ENCODE results near the gene RAP1GAP2. TPM values are rescaled to one million over a fixed set of nuclear protein-coding genes. Genes with fewer than 3 reads are reported as not detected.
A peak's percentile ranks its signal among the peaks of the same experiment; 100 is the strongest.
"Not testable (repeated sequence)": the region's sequence is repeated elsewhere in the genome, so short reads cannot be mapped to it uniquely, and the experiment has no call there.

RAP1GAP2 gene
- polyA plus RNA-seq, 4 donors: 4.9 to 24.6 (median 8.4) TPM

DNA sequence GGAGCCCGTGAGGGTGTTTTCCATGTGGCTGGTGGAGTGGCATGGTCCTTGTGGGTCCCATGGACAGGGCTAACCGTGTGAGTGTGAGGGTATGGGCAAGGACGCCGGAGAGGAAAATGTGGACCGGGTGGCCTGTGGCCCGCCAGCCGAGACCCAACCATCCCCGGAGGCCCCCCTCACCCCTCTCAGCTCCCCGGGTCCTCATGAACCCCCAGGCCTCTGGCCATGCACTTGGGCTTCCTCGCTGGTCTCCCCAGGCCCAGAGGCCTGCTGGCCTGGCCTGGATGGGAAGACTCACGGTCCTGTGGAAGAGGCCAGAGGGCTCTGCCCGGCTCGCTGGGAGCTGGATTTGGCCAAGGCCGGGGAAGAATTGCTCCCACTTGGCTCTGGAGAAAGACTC is 13.1 kb downstream of the RAP1GAP2 start:
- Histone ChIP-seq H3K4me1 (ENCODE audit: control insufficient read depth in 3 of 3, insufficient read depth in 2 of 3, low read depth in 1 of 3, low read length in 2 of 3) (peaks cover 0 to 7% (median 0%) of the 10 kb centered on the region in 3 donors), H3K4me3 (ENCODE audit: low read depth in 1 of 3, low read length in 3 of 3) (no peak overlapping the region), H3K27ac (ENCODE audit: low read depth in 1 of 3, low read length in 2 of 3) (no peak overlapping the region), H3K9me3 (ENCODE audit: control insufficient read depth in 2 of 2, insufficient read depth in 1 of 2, low read depth in 1 of 2, low read length in 1 of 2) (no peaks in the 10 kb centered on the region), H3K27me3 (ENCODE audit: control insufficient read depth in 3 of 3, insufficient read depth in 3 of 3, low read length in 3 of 3) (no peaks in the 10 kb centered on the region), H3K36me3 (ENCODE audit: control insufficient read depth in 3 of 3, insufficient read depth in 2 of 3, low read depth in 1 of 3, low read length in 3 of 3) (peaks cover 0 to 3% (median 0%) of the 10 kb centered on the region in 3 donors)
- 90 to 93% (median 92%) methylated on average over 11 to 14 of the region's 14 CpGs for WGBS, 3 donors
- no peak for DNase-seq
- no peak for FAIRE-seq

DNA sequence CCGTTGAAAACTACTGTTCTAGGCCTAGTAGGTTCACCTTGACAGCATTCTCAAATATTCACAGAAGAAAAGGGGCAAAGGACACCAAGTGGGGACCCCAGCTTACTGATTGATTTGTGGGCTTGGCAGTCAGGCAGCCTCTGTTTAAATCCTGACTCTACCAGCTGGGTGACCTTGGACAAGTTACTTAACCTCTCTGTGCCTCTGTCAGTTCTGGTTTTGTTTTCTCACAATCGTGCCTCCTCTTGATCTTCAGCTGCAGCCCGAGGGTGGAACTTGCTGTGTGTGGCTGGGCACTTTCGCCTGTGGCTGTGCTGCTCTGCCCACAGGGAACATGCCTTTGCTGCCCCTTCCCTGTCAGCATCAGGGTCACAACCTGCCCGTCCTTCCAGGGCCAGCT is 17.8 kb downstream of the RAP1GAP2 start:
- H3K27ac ChIP-seq (ENCODE audit: low read depth in 1 of 3, low read length in 2 of 3): no peak overlapping the region
- no peak for FAIRE-seq
- WGBS, 3 donors: 58 to 66% (median 60%) methylated on average over 5 of the region's 5 CpGs

DNA sequence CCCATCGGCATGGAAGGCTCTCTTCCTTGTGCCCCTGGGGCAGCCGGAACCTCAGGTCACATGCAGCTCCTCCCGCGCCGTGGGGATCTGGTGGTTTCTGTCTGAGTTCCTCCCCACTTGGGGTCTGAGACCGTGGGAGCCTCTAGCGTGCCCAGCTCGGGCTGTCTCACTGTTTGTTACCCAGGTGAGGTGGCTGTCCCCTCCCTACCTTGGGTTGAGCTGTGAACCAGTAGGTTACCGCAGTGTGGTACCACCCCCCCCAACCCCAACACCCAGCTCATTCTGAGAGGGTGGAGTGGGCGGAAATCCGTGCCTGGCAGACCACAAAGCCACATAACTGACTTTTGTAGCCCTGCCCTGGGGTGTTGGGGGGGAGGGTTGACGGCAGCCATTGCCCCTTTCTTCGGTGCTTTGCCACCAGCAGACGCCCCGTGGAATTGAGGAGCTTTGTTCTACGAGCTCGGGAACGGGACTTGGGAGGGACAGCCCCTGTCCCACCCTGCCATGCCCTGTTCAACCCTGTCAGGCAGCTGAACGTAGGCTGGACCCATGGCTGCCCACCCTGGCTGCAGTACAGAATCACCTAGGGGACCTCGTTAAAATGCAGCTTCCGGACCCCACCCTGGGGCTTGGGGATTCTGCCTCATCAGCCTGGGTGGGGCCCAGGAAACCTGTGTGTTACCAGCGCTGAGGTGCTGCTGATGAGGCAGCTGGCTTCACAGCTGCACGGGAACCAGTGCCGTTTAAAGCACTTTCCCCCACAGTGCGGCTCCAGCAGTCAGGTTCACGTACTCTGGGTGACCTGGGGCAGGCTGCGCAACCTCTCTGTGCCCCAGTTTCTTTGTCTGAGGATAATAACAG is 18.5 kb downstream of the RAP1GAP2 start:
- Histone ChIP-seq H3K36me3 (ENCODE audit: control insufficient read depth in 3 of 3, insufficient read depth in 2 of 3, low read depth in 1 of 3, low read length in 3 of 3) (no peaks in the 10 kb centered on the region), H3K4me3 (ENCODE audit: low read depth in 1 of 3, low read length in 3 of 3) (no peak overlapping the region), H3K27ac (ENCODE audit: low read depth in 1 of 3, low read length in 2 of 3) (no peak overlapping the region), H3K9me3 (ENCODE audit: control insufficient read depth in 2 of 2, insufficient read depth in 1 of 2, low read depth in 1 of 2, low read length in 1 of 2) (no peaks in the 10 kb centered on the region), H3K4me1 (ENCODE audit: control insufficient read depth in 3 of 3, insufficient read depth in 2 of 3, low read depth in 1 of 3, low read length in 2 of 3) (peaks cover 0 to 5% (median 0%) of the 10 kb centered on the region in 3 donors), H3K27me3 (ENCODE audit: control insufficient read depth in 3 of 3, insufficient read depth in 3 of 3, low read length in 3 of 3) (no peaks in the 10 kb centered on the region)
- FAIRE-seq (no peak), DNase-seq (peak in 1 of 2 donors; percentile 22)
- WGBS, 3 donors: 54 to 68% (median 56%) methylated on average over 27 of the region's 27 CpGs

More for the DNA sequence above, 17.8 kb downstream of the RAP1GAP2 start:
- Histone ChIP-seq H3K4me1 (ENCODE audit: control insufficient read depth in 3 of 3, insufficient read depth in 2 of 3, low read depth in 1 of 3, low read length in 2 of 3) (peaks cover 0 to 5% (median 0%) of the 10 kb centered on the region in 3 donors), H3K4me3 (ENCODE audit: low read depth in 1 of 3, low read length in 3 of 3) (no peak overlapping the region), H3K27me3 (ENCODE audit: control insufficient read depth in 3 of 3, insufficient read depth in 3 of 3, low read length in 3 of 3) (no peaks in the 10 kb centered on the region), H3K36me3 (ENCODE audit: control insufficient read depth in 3 of 3, insufficient read depth in 2 of 3, low read depth in 1 of 3, low read length in 3 of 3) (no peaks in the 10 kb centered on the region), H3K9me3 (ENCODE audit: control insufficient read depth in 2 of 2, insufficient read depth in 1 of 2, low read depth in 1 of 2, low read length in 1 of 2) (no peaks in the 10 kb centered on the region)
- no peak for DNase-seq

DNA sequence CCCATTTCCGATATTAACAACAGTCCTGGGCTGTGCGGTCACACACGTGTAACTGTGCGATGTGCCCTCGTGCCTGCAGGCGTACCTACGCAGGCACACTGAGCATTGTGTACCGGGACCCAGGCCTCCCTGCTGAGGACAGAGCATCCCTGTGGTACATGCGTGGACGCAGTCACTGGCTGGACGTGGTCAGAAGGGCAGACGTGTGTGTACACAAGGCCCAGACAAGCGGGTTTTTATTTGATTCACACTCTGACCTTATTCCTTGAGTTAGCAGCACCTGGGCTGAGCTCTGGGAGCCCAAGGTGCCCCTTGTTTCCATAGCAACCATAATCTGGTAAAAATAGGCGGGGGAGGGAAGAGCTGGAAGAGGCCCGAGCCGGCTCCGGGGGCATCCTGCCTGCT is 19.5 kb downstream of the RAP1GAP2 start:
- H3K27ac ChIP-seq (ENCODE audit: low read depth in 1 of 3, low read length in 2 of 3): no peak overlapping the region
- no peaks in the 10 kb centered on the region for H3K36me3 ChIP-seq (ENCODE audit: control insufficient read depth in 3 of 3, insufficient read depth in 2 of 3, low read depth in 1 of 3, low read length in 3 of 3)
- WGBS, 3 donors: 47 to 55% (median 52%) methylated on average over 17 of the region's 17 CpGs
- DNase-seq (peak in 1 of 2 donors; percentile 60), FAIRE-seq (no peak)
- peaks cover 0 to 5% (median 0%) of the 10 kb centered on the region in 3 donors for H3K4me1 ChIP-seq (ENCODE audit: control insufficient read depth in 3 of 3, insufficient read depth in 2 of 3, low read depth in 1 of 3, low read length in 2 of 3)
- H3K4me3 ChIP-seq (ENCODE audit: low read depth in 1 of 3, low read length in 3 of 3): no peak overlapping the region
- no peaks in the 10 kb centered on the region for H3K9me3 ChIP-seq (ENCODE audit: control insufficient read depth in 2 of 2, insufficient read depth in 1 of 2, low read depth in 1 of 2, low read length in 1 of 2)
- no peaks in the 10 kb centered on the region for H3K27me3 ChIP-seq (ENCODE audit: control insufficient read depth in 3 of 3, insufficient read depth in 3 of 3, low read length in 3 of 3)

DNA sequence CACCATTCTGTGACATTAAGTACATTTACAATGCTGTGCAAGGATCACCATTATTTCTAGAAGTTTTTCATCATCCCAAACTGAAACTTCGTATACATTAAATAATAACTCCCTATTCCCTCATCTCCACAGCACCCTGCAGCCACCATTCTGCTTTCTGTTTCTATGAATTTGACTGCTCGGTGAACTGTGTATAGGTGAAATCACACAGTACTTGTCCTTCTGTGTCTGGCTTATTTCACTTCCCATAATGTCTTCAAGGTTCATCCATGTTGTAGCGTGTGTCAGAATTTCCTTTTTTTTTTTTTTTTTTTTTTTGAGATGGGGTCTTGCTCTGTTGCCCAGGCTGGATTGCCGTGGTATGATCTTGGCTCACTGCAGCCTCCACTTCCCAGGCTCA is 20.4 kb downstream of the RAP1GAP2 start:
- Histone ChIP-seq H3K27ac (ENCODE audit: low read depth in 1 of 3, low read length in 2 of 3) (no peak overlapping the region), H3K4me1 (ENCODE audit: control insufficient read depth in 3 of 3, insufficient read depth in 2 of 3, low read depth in 1 of 3, low read length in 2 of 3) (peaks cover 0 to 5% (median 0%) of the 10 kb centered on the region in 3 donors), H3K36me3 (ENCODE audit: control insufficient read depth in 3 of 3, insufficient read depth in 2 of 3, low read depth in 1 of 3, low read length in 3 of 3) (no peaks in the 10 kb centered on the region), H3K9me3 (ENCODE audit: control insufficient read depth in 2 of 2, insufficient read depth in 1 of 2, low read depth in 1 of 2, low read length in 1 of 2) (no peaks in the 10 kb centered on the region), H3K27me3 (ENCODE audit: control insufficient read depth in 3 of 3, insufficient read depth in 3 of 3, low read length in 3 of 3) (no peaks in the 10 kb centered on the region), H3K4me3 (ENCODE audit: low read depth in 1 of 3, low read length in 3 of 3) (no peak overlapping the region)
- FAIRE-seq (no peak), DNase-seq (no peak)
- 91% methylated on average over 3 of the region's 4 CpGs; no CpG with 5 or more reads in 2 of the 3 donors for WGBS, 3 donors

DNA sequence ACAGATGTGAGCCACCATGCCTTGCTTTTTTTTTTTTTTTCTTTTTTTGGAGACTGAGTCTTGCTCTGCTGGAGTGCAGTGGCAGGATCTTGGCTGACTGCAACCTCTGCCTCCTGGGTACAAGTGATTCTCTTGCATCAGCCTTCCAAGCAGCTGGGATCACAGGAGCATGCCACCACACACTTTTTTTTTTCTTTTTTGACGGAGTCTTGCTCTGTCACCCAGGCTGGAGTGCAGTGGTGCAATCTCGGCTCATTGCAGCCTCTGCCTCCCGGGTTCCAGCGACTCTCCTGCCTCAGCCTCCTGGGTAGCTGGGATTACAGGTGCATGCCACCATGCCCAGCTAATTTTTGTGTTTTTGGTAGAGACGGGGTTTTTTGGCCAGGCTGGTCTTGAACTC is 23.1 kb downstream of the RAP1GAP2 start:
- not testable (repeated sequence) for H3K9me3 ChIP-seq (ENCODE audit: control insufficient read depth in 2 of 2, insufficient read depth in 1 of 2, low read depth in 1 of 2, low read length in 1 of 2); H3K27me3 ChIP-seq (ENCODE audit: control insufficient read depth in 3 of 3, insufficient read depth in 3 of 3, low read length in 3 of 3); DNase-seq; FAIRE-seq; H3K4me1 ChIP-seq (ENCODE audit: control insufficient read depth in 3 of 3, insufficient read depth in 2 of 3, low read depth in 1 of 3, low read length in 2 of 3); H3K36me3 ChIP-seq (ENCODE audit: control insufficient read depth in 3 of 3, insufficient read depth in 2 of 3, low read depth in 1 of 3, low read length in 3 of 3); H3K4me3 ChIP-seq (ENCODE audit: low read depth in 1 of 3, low read length in 3 of 3); H3K27ac ChIP-seq (ENCODE audit: low read depth in 1 of 3, low read length in 2 of 3)
- WGBS, 3 donors: 91 to 96% (median 95%) methylated on average over 5 of the region's 5 CpGs

DNA sequence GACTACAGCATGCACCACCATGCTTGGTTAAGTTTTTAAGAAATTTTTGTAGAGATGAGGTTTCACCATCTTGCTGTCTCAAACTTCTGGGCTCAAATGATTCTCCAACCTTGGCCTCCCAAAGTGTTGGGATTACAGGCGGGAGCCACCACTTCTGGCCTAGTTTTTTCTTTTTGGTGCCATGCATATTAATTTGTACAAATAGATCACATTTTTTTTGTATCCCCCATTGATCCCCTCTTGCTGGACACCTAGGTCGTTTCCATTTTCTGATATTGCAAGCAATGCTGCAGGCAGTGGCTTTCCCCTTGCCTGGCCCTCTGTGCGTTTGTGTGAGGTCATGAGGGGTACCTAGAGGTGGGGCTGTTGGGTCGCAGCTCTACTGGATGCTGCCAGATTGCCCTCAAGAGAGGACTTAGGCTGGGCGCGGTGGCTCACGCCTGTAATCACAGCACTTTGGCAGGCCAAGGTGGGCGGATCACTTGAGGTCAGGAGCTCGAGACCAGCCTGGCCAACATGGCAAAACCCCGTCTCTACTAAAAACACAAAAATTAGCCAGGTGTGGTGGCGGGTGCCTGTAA is 23.8 kb downstream of the RAP1GAP2 start:
- Histone ChIP-seq H3K9me3 (ENCODE audit: control insufficient read depth in 2 of 2, insufficient read depth in 1 of 2, low read depth in 1 of 2, low read length in 1 of 2) (no peaks in the 10 kb centered on the region), H3K36me3 (ENCODE audit: control insufficient read depth in 3 of 3, insufficient read depth in 2 of 3, low read depth in 1 of 3, low read length in 3 of 3) (no peaks in the 10 kb centered on the region), H3K4me1 (ENCODE audit: control insufficient read depth in 3 of 3, insufficient read depth in 2 of 3, low read depth in 1 of 3, low read length in 2 of 3) (peaks cover 0 to 5% (median 0%) of the 10 kb centered on the region in 3 donors), H3K27ac (ENCODE audit: low read depth in 1 of 3, low read length in 2 of 3) (no peak overlapping the region), H3K27me3 (ENCODE audit: control insufficient read depth in 3 of 3, insufficient read depth in 3 of 3, low read length in 3 of 3) (no peaks in the 10 kb centered on the region), H3K4me3 (ENCODE audit: low read depth in 1 of 3, low read length in 3 of 3) (no peak overlapping the region)
- DNase-seq (no peak), FAIRE-seq (no peak)
- WGBS, 3 donors: 51 to 76% (median 62%) methylated on average over 11 of the region's 11 CpGs

DNA sequence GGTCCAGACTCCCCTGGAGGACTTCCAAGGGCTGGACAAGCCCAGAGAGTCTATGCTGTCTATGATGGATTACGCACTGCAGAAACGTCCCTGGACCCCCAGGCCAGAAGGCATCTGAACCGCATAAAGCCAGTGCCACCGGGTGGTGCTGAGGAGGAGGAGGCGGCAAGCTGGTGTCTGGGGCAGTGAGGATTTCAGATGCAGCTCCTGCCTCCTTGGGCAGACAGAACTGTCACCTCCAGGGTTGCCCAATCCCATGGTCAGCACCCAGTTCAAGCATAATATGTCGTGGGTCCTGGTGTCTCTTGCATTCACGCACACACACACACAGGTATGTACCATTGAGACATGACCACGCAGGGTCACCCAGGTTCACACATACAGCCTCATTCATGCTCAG is 25.6 kb downstream of the RAP1GAP2 start:
- H3K4me1 ChIP-seq (ENCODE audit: control insufficient read depth in 3 of 3, insufficient read depth in 2 of 3, low read depth in 1 of 3, low read length in 2 of 3): no peaks in the 10 kb centered on the region
- DNase-seq (no peak), FAIRE-seq (no peak)
- no peaks in the 10 kb centered on the region for H3K27me3 ChIP-seq (ENCODE audit: control insufficient read depth in 3 of 3, insufficient read depth in 3 of 3, low read length in 3 of 3)
- H3K9me3 ChIP-seq (ENCODE audit: control insufficient read depth in 2 of 2, insufficient read depth in 1 of 2, low read depth in 1 of 2, low read length in 1 of 2): no peaks in the 10 kb centered on the region
- no peaks in the 10 kb centered on the region for H3K36me3 ChIP-seq (ENCODE audit: control insufficient read depth in 3 of 3, insufficient read depth in 2 of 3, low read depth in 1 of 3, low read length in 3 of 3)
- no peak overlapping the region for H3K4me3 ChIP-seq (ENCODE audit: low read depth in 1 of 3, low read length in 3 of 3)
- 77 to 94% (median 89%) methylated on average over 8 of the region's 8 CpGs for WGBS, 3 donors
- no peak overlapping the region for H3K27ac ChIP-seq (ENCODE audit: low read depth in 1 of 3, low read length in 2 of 3)
